Activated CD4-positive, alpha-beta T cell treated with anti-CD3 and anti-CD28 coated beads for 36 hours (primary cell): ENCODE measurements around the gene STK39. TPM values are rescaled to one million over a fixed set of nuclear protein-coding genes. Genes with fewer than 3 reads are reported as not detected.

Experiments
- ATAC-seq: fragments of 200-7000 bp; cut with Tn5 transposase; one replicate; pipeline ENCODE4 v1.10.0; 2021; ENCODE audit warnings: mild to moderate bottlenecking, moderate library complexity
- CTCF ChIA-PET: fragments of 350-600 bp; sonication (Branson Sonifier 250); formaldehyde crosslinking; loops from one replicate; lab custom pipeline; 2021; ENCODE audit warnings: antibody characterized with exemption; lab: Charles Lee
- POLR2A ChIA-PET: fragments of 350-600 bp; sonication (Branson Sonifier 250); formaldehyde crosslinking; loops from one replicate; lab custom pipeline; 2021; ENCODE audit warnings: antibody characterized with exemption, inconsistent platforms; lab: Charles Lee
- DNase-seq: peaks from one replicate; pipeline ENCODE4 v3.0.0-alpha.2; 2020
- H3K27ac Mint-ChIP-seq: one replicate; pipeline ENCODE4 v1.8.0; 2021; ENCODE audit warnings: mixed read lengths
- H3K27me3 Mint-ChIP-seq: one replicate; pipeline ENCODE4 v1.8.0; 2021; ENCODE audit warnings: mixed read lengths
- H3K36me3 Mint-ChIP-seq: one replicate; pipeline ENCODE4 v1.8.0; 2021; ENCODE audit warnings: low read depth, mixed read lengths
- H3K4me1 Mint-ChIP-seq: one replicate; pipeline ENCODE4 v1.8.0; 2021; ENCODE audit warnings: mixed read lengths
- H3K4me3 Mint-ChIP-seq: one replicate; pipeline ENCODE4 v1.8.0; 2021; ENCODE audit warnings: mild to moderate bottlenecking, moderate library complexity, mixed read lengths
- H3K9me3 Mint-ChIP-seq: one replicate; pipeline ENCODE4 v1.8.0; 2021; ENCODE audit warnings: low read depth, mixed read lengths
- intact Hi-C, 2 experiments: fragments of 100-400 bp; cut with DNase I in 1 of 2; cut with micrococcal nuclease in 1 of 2; formaldehyde crosslinking; loops; one replicate each; pipeline versions ENCODE4 v1.14.2 to v1.15.1; 2022 to 2024; cut with DNase I, micrococcal nuclease
- total RNA-seq, 2 experiments: library from RNA; stranded (reverse); gene quantifications; one replicate each; pipeline ENCODE4 v1.2.3, GENCODE V29; 2021

STK39 gene
- total RNA-seq, 2 experiments from 2014 or later, result 42.1 to 44.5 TPM

GRCh38 chr2:168037778-168038177 is 209.6 kb downstream of the STK39 start:
- Mint-ChIP-seq H3K27me3 (no peaks in the 10 kb centered on the region), H3K27ac (no peak overlapping the region), H3K9me3 (no peaks in the 10 kb centered on the region), H3K4me1 (peaks cover 20% of the 10 kb centered on the region), H3K4me3 (no peak overlapping the region), H3K36me3 (peaks cover 35% of the 10 kb centered on the region)
- POLR2A ChIA-PET, result no interaction called here
- intact Hi-C loops, result no loop called here
- CTCF ChIA-PET, result no interaction called here
- DNase-seq, result no peak
- no peak for ATAC-seq

GRCh38 chr2:168035458-168035857 is 211.9 kb downstream of the STK39 start:
- intact Hi-C loops, result no loop called here
- POLR2A ChIA-PET, result no interaction called here
- H3K9me3 Mint-ChIP-seq, result no peaks in the 10 kb centered on the region

GRCh38 chr2:168034616-168035015 is 212.8 kb downstream of the STK39 start:
- CTCF ChIA-PET, result no interaction called here
- intact Hi-C loops, result no loop called here

More at GRCh38 chr2:168035458-168035857, 211.9 kb downstream of the STK39 start:
- peaks cover 31% of the 10 kb centered on the region for H3K36me3 Mint-ChIP-seq
- peak; percentile 83 for ATAC-seq
- no peak for DNase-seq
- no peak overlapping the region for H3K27ac Mint-ChIP-seq
- CTCF ChIA-PET, result no interaction called here
- H3K27me3 Mint-ChIP-seq, result no peaks in the 10 kb centered on the region
- no peak overlapping the region for H3K4me3 Mint-ChIP-seq
- H3K4me1 Mint-ChIP-seq, result peaks cover 21% of the 10 kb centered on the region

GRCh38 chr2:168033966-168034365 is 213.4 kb downstream of the STK39 start:
- H3K4me3 Mint-ChIP-seq, result no peak overlapping the region
- ATAC-seq, result no peak
- POLR2A ChIA-PET, result no interaction called here
- intact Hi-C loops, result no loop called here
- H3K27me3 Mint-ChIP-seq, result no peaks in the 10 kb centered on the region
- CTCF ChIA-PET, result interaction anchor here (1.0 kb wide), 1 partner anchor 16 kb away, joined by 3 read pairs; no protein-coding TSS in a partner anchor
- H3K36me3 Mint-ChIP-seq, result peaks cover 30% of the 10 kb centered on the region
- no peaks in the 10 kb centered on the region for H3K9me3 Mint-ChIP-seq
- H3K4me1 Mint-ChIP-seq, result peaks cover 20% of the 10 kb centered on the region
- H3K27ac Mint-ChIP-seq, result no peak overlapping the region
- DNase-seq, result no peak

More at GRCh38 chr2:168034616-168035015, 212.8 kb downstream of the STK39 start:
- peaks cover 30% of the 10 kb centered on the region for H3K36me3 Mint-ChIP-seq
- DNase-seq, result no peak
- no peak overlapping the region for H3K4me3 Mint-ChIP-seq
- ATAC-seq, result no peak
- POLR2A ChIA-PET, result no interaction called here
- H3K9me3 Mint-ChIP-seq, result no peaks in the 10 kb centered on the region
- no peak overlapping the region for H3K27ac Mint-ChIP-seq
- H3K4me1 Mint-ChIP-seq, result peaks cover 20% of the 10 kb centered on the region
- no peaks in the 10 kb centered on the region for H3K27me3 Mint-ChIP-seq

- Mint-ChIP-seq H3K4me1 (peaks cover 17% of the 10 kb centered on the region), H3K27ac (peak overlapping the region; percentile 25), H3K36me3 (peaks cover 33% of the 10 kb centered on the region), H3K4me3 (no peak overlapping the region), H3K27me3 (no peaks in the 10 kb centered on the region), H3K9me3 (no peaks in the 10 kb centered on the region)
- ChIA-PET POLR2A (no interaction called here), CTCF (no interaction called here)
- intact Hi-C loops, result no loop called here
- ATAC-seq, result no peak
- no peak for DNase-seq
Measured at GRCh38 chr2:168032091-168032490, 215.3 kb downstream of the STK39 start.

GRCh38 chr2:168030862-168031624 is 216.4 kb downstream of the STK39 start:
- Mint-ChIP-seq H3K27me3 (no peaks in the 10 kb centered on the region), H3K27ac (no peak overlapping the region), H3K4me3 (no peak overlapping the region), H3K9me3 (no peaks in the 10 kb centered on the region), H3K36me3 (peaks cover 31% of the 10 kb centered on the region), H3K4me1 (peaks cover 17% of the 10 kb centered on the region)
- POLR2A ChIA-PET, result no interaction called here
- DNase-seq (peak; percentile 49), ATAC-seq (peak; percentile 81)
- CTCF ChIA-PET, result no interaction called here
- intact Hi-C loops, result no loop called here

GRCh38 chr2:168029071-168029470 is 218.3 kb downstream of the STK39 start:
- H3K27ac Mint-ChIP-seq, result no peak overlapping the region
- H3K9me3 Mint-ChIP-seq, result no peaks in the 10 kb centered on the region
- no peak overlapping the region for H3K4me3 Mint-ChIP-seq
- CTCF ChIA-PET, result interaction anchor here (0.6 kb wide), 1 partner anchor 26 kb away, joined by 4 read pairs; no protein-coding TSS in a partner anchor
- peaks cover 12% of the 10 kb centered on the region for H3K4me1 Mint-ChIP-seq
- no peak for ATAC-seq
- DNase-seq, result no peak
- peaks cover 24% of the 10 kb centered on the region for H3K36me3 Mint-ChIP-seq
- POLR2A ChIA-PET, result no interaction called here
- intact Hi-C loops, result no loop called here
- H3K27me3 Mint-ChIP-seq, result no peaks in the 10 kb centered on the region

GRCh38 chr2:168028362-168028761 is 219.0 kb downstream of the STK39 start:
- POLR2A ChIA-PET, result no interaction called here
- DNase-seq, result no peak

GRCh38 chr2:168025487-168026202 is 221.8 kb downstream of the STK39 start:
- DNase-seq (no peak), ATAC-seq (no peak)
- Mint-ChIP-seq H3K9me3 (no peaks in the 10 kb centered on the region), H3K36me3 (peaks cover 17% of the 10 kb centered on the region), H3K27ac (no peak overlapping the region), H3K4me3 (no peak overlapping the region), H3K27me3 (no peaks in the 10 kb centered on the region), H3K4me1 (peaks cover 3% of the 10 kb centered on the region)
- intact Hi-C loops, result no loop called here
- ChIA-PET POLR2A (no interaction called here), CTCF (no interaction called here)

More at GRCh38 chr2:168028362-168028761, 219.0 kb downstream of the STK39 start:
- no peak for ATAC-seq
- H3K4me1 Mint-ChIP-seq, result peaks cover 12% of the 10 kb centered on the region
- intact Hi-C loops, result no loop called here
- CTCF ChIA-PET, result no interaction called here
- H3K36me3 Mint-ChIP-seq, result peaks cover 22% of the 10 kb centered on the region
- no peak overlapping the region for H3K27ac Mint-ChIP-seq
- H3K4me3 Mint-ChIP-seq, result no peak overlapping the region
- H3K9me3 Mint-ChIP-seq, result no peaks in the 10 kb centered on the region
- no peaks in the 10 kb centered on the region for H3K27me3 Mint-ChIP-seq

- H3K4me3 Mint-ChIP-seq, result no peak overlapping the region
- ATAC-seq, result no peak
- POLR2A ChIA-PET, result no interaction called here
Measured at GRCh38 chr2:168024459-168024858, 222.9 kb downstream of the STK39 start.

GRCh38 chr2:168021800-168022587 is 225.4 kb downstream of the STK39 start:
- CTCF ChIA-PET, result interaction anchor here (0.7 kb wide), 1 partner anchor 461 kb away, joined by 3 read pairs; no protein-coding TSS in a partner anchor
- no peaks in the 10 kb centered on the region for H3K4me1 Mint-ChIP-seq
- ATAC-seq (no peak), DNase-seq (no peak)
- no peak overlapping the region for H3K27ac Mint-ChIP-seq
- no peak overlapping the region for H3K4me3 Mint-ChIP-seq
- H3K9me3 Mint-ChIP-seq, result no peaks in the 10 kb centered on the region
- no peaks in the 10 kb centered on the region for H3K27me3 Mint-ChIP-seq
- H3K36me3 Mint-ChIP-seq, result peaks cover 12% of the 10 kb centered on the region
- intact Hi-C loops, result no loop called here
- POLR2A ChIA-PET, result no interaction called here

More at GRCh38 chr2:168024459-168024858, 222.9 kb downstream of the STK39 start:
- CTCF ChIA-PET, result no interaction called here
- no peaks in the 10 kb centered on the region for H3K9me3 Mint-ChIP-seq
- no peak overlapping the region for H3K27ac Mint-ChIP-seq
- H3K27me3 Mint-ChIP-seq, result no peaks in the 10 kb centered on the region
- intact Hi-C loops, result no loop called here
- peaks cover 16% of the 10 kb centered on the region for H3K36me3 Mint-ChIP-seq
- H3K4me1 Mint-ChIP-seq, result no peaks in the 10 kb centered on the region
- DNase-seq, result no peak
